Esophagus squamous epithelium (tissue), 5 donors: Measurements from ENCODE around the gene RAET1G. TPM values are rescaled to one million over a fixed set of nuclear protein-coding genes. Genes with fewer than 3 reads are reported as not detected.
"Not testable (repeated sequence)": the region's sequence is repeated elsewhere in the genome, so short reads cannot be mapped to it uniquely, and the experiment has no call there.

Experiments used
- DNase-seq: peaks from one replicate; lab custom pipeline; 2025; lab: John Stamatoyannopoulos, UW
- H3K27ac ChIP-seq, 4 donors: fragments of 200-600 bp; sonication (generic); one replicate each; pipeline ENCODE4 v1.5.1; 2016 to 2019; ENCODE audit warnings: mild to moderate bottlenecking in 1 of 4
- H3K27me3 ChIP-seq, 4 donors: fragments of 200-600 bp; sonication (generic); 1 replicate in 3 of 4; 2 replicates in 1 of 4; pipeline versions ENCODE4 v1.5.1 to v1.6.0; 2017 to 2021; ENCODE audit warnings: antibody characterized with exemption in 1 of 4
- H3K36me3 ChIP-seq, 3 donors: fragments of 200-600 bp; sonication (generic); one replicate each; pipeline ENCODE4 v1.5.1; 2016 to 2019
- H3K4me1 ChIP-seq, 3 donors: fragments of 200-600 bp; sonication (generic); one replicate each; pipeline ENCODE4 v1.5.1; 2017 to 2019
- H3K4me3 ChIP-seq, 4 donors: fragments of 200-600 bp; sonication (generic); 1 replicate in 3 of 4; 2 replicates in 1 of 4; pipeline ENCODE4 v1.5.1; 2016 to 2019; ENCODE audit warnings: mild to moderate bottlenecking in 2 of 4, moderate library complexity in 1 of 4
- H3K9me3 ChIP-seq, 3 donors: fragments of 200-600 bp; sonication (generic); one replicate each; pipeline ENCODE4 v1.5.1; 2016 to 2019
- CTCF ChIP-seq, 6 experiments: fragments of 450-650 bp in 4 of 6; fragments of 200-600 bp in 2 of 6; sonication (generic) in 2 of 6; IDR thresholded peaks; one replicate each; pipeline ENCODE4 v1.5.1; 2016 to 2019; ENCODE audit warnings: antibody characterized with exemption in 6 of 6, mild to moderate bottlenecking in 4 of 6, moderate library complexity in 4 of 6
- POLR2A ChIP-seq, 4 donors: fragments of 450-650 bp; IDR thresholded peaks; one replicate each; pipeline ENCODE4 v1.6.1; 2017; ENCODE audit warnings: antibody characterized with exemption in 4 of 4, mild to moderate bottlenecking in 4 of 4, moderate library complexity in 3 of 4
- WGBS, 2 donors: methylation state at CpG; one replicate each; pipeline ENCODE4 v1.1.5; 2018; 5-methylcytosine and 5-hydroxymethylcytosine counted together
- intact Hi-C: fragments of 100-400 bp; cut with DNase I; formaldehyde crosslinking; loops from one replicate; pipeline ENCODE4 v1.15.0; 2022
- total RNA-seq, 4 donors: library from RNA; depleted of rRNA; stranded (reverse); fragments of >200 nt; gene quantifications; one replicate each; pipeline ENCODE4 v1.1.0, GENCODE V29; 2016
- donor health status: DM: yes; HTN: yes; CAD: no.

Gene RAET1G
- total RNA-seq, 4 donors from 2014 or later = 9.0 to 26.8 (median 13.5) TPM

- Histone ChIP-seq H3K4me3 (no peak overlapping the region), H3K27ac (no peak overlapping the region), H3K4me1 (no peaks in the 10 kb centered on the region), H3K36me3 (no peaks in the 10 kb centered on the region), H3K27me3 (peaks cover 0 to 53% (median 8%) of the 10 kb centered on the region in 4 donors), H3K9me3 (no peaks in the 10 kb centered on the region)
- DNase-seq = no peak
- WGBS, 2 donors = 70 to 78% methylated on average over 1 of the region's 1 CpG
- TF ChIP-seq POLR2A (IDR thresholded peaks at IDR 0.05) = no peak
- no peak for TF ChIP-seq CTCF (IDR thresholded peaks at IDR 0.05)
- intact Hi-C loops = no loop called here
Measured at GRCh38 chr6:149948011-149948410, 25.1 kb upstream of the RAET1G start.

GRCh38 chr6:149947533-149947932, 24.6 kb upstream of the RAET1G start:
- H3K36me3 ChIP-seq, H3K4me3 ChIP-seq, intact Hi-C loops, H3K4me1 ChIP-seq, DNase-seq, H3K27ac ChIP-seq, H3K9me3 ChIP-seq: not testable (repeated sequence)
- no CpG with 5 or more reads among the region's 1 CpG for WGBS, 2 donors
- peaks cover 0 to 53% (median 6%) of the 10 kb centered on the region in 4 donors for H3K27me3 ChIP-seq

GRCh38 chr6:149946631-149947030, 23.7 kb upstream of the RAET1G start:
- H3K36me3 ChIP-seq, H3K9me3 ChIP-seq, H3K4me3 ChIP-seq, H3K27ac ChIP-seq, DNase-seq, intact Hi-C loops, H3K4me1 ChIP-seq: not testable (repeated sequence)
- 70 to 73% methylated on average over 6 to 7 of the region's 7 CpGs for WGBS, 2 donors
- H3K27me3 ChIP-seq = peaks cover 0 to 53% (median 3%) of the 10 kb centered on the region in 4 donors

- H3K9me3 ChIP-seq, H3K4me3 ChIP-seq, H3K36me3 ChIP-seq, H3K27ac ChIP-seq, intact Hi-C loops, DNase-seq: not testable (repeated sequence)
- peaks cover 0 to 53% (median 8%) of the 10 kb centered on the region in 4 donors for H3K27me3 ChIP-seq
- peaks cover 9 to 21% (median 13%) of the 10 kb centered on the region in 3 donors for H3K4me1 ChIP-seq
- WGBS, 2 donors = 70 to 80% methylated on average over 3 of the region's 6 CpGs
Measured at GRCh38 chr6:149945276-149945675, 22.4 kb upstream of the RAET1G start.

GRCh38 chr6:149943321-149943720, 20.4 kb upstream of the RAET1G start:
- intact Hi-C loops, DNase-seq, H3K27ac ChIP-seq, H3K4me3 ChIP-seq, H3K36me3 ChIP-seq, H3K9me3 ChIP-seq: not testable (repeated sequence)
- no CpG with 5 or more reads among the region's 5 CpGs for WGBS, 2 donors
- Histone ChIP-seq H3K27me3 (peaks cover 8 to 55% (median 25%) of the 10 kb centered on the region in 4 donors), H3K4me1 (peaks cover 18 to 31% (median 21%) of the 10 kb centered on the region in 3 donors)

GRCh38 chr6:149942461-149942829, 19.5 kb upstream of the RAET1G start:
- no peak for TF ChIP-seq CTCF (IDR thresholded peaks at IDR 0.05)
- TF ChIP-seq POLR2A (IDR thresholded peaks at IDR 0.05) = no peak
- Histone ChIP-seq H3K27me3 (peaks cover 8 to 56% (median 27%) of the 10 kb centered on the region in 4 donors), H3K36me3 (no peaks in the 10 kb centered on the region), H3K27ac (peak overlapping the region in 1 of 4 donors; percentile 50), H3K9me3 (no peaks in the 10 kb centered on the region), H3K4me3 (peak overlapping the region; percentile 26 to 67 (median 53)), H3K4me1 (peaks cover 20 to 40% (median 24%) of the 10 kb centered on the region in 3 donors)
- DNase-seq = no peak
- intact Hi-C loops = no loop called here
- WGBS, 2 donors = 28 to 37% methylated on average over 6 of the region's 13 CpGs

GRCh38 chr6:149941583-149942460, 18.9 kb upstream of the RAET1G start, which contains the start of gene ULBP2:
TSS of gene ULBP2 (plus strand) at chr6:149942014. CDS start at chr6:149942073, 59 bp downstream.
- Histone ChIP-seq H3K27ac (peak within 1 kb of the TSS; percentile 43 to 72 (median 52)), H3K27me3 (peaks cover 8 to 62% (median 30%) of the 10 kb centered on the region in 4 donors), H3K36me3 (no peaks in the 10 kb centered on the region), H3K4me3 (peak within 1 kb of the TSS; percentile 26 to 67 (median 53)), H3K4me1 (peaks cover 20 to 40% (median 24%) of the 10 kb centered on the region in 3 donors), H3K9me3 (no peaks in the 10 kb centered on the region)
- TF ChIP-seq POLR2A (IDR thresholded peaks at IDR 0.05) (peak in 1 of 4 donors; percentile 55), CTCF (IDR thresholded peaks at IDR 0.05) (no peak)
- intact Hi-C loops = no loop called here
- WGBS, 2 donors = 2% methylated on average over 19 to 24 of the region's 62 CpGs
- peak; percentile 18 for DNase-seq
